Suprapubic skin (tissue), 4 donors: ENCODE results near the gene PLB1. TPM values are rescaled to one million over a fixed set of nuclear protein-coding genes. Genes with fewer than 3 reads are reported as not detected.

Source experiments
- DNase-seq, 2 donors: peaks; one replicate each; pipeline ENCODE4 v3.0.0-alpha.2; 2019; ENCODE audit warnings: low spot score in 2 of 2
- H3K27ac ChIP-seq: fragments of 200-600 bp; sonication (generic); one replicate; pipeline ENCODE4 v1.5.1; 2019
- H3K27me3 ChIP-seq: fragments of 200-600 bp; sonication (generic); one replicate; pipeline ENCODE4 v1.5.1; 2019
- H3K36me3 ChIP-seq: fragments of 200-600 bp; sonication (generic); one replicate; pipeline ENCODE4 v1.5.1; 2019
- H3K4me1 ChIP-seq: fragments of 200-600 bp; sonication (generic); one replicate; pipeline ENCODE4 v1.5.1; 2019
- H3K4me3 ChIP-seq: fragments of 200-600 bp; sonication (generic); one replicate; pipeline ENCODE4 v1.5.1; 2019; ENCODE audit warnings: mild to moderate bottlenecking
- H3K9me3 ChIP-seq: fragments of 200-600 bp; sonication (generic); one replicate; pipeline ENCODE4 v1.5.1; 2019
- EP300 ChIP-seq: sonication (generic); formaldehyde crosslinking; IDR thresholded peaks from one replicate; pipeline ENCODE4 v1.6.1; 2017; ENCODE audit warnings: antibody characterized with exemption
- POLR2A ChIP-seq, 2 donors: fragments of 450-650 bp; IDR thresholded peaks; one replicate each; pipeline ENCODE4 v1.6.1; 2017; ENCODE audit warnings: antibody characterized with exemption in 2 of 2, mild to moderate bottlenecking in 2 of 2, moderate library complexity in 2 of 2
- POLR2AphosphoS5 ChIP-seq, 3 donors: sonication (generic); formaldehyde crosslinking; IDR thresholded peaks; one replicate each; pipeline ENCODE4 v1.6.1; 2017; ENCODE audit warnings: antibody characterized with exemption in 3 of 3
- WGBS: methylation state at CpG from one replicate; pipeline ENCODE4 v1.1.5; 2018; 5-methylcytosine and 5-hydroxymethylcytosine counted together
- total RNA-seq, 4 donors: library from RNA; depleted of rRNA; stranded (reverse); fragments of >200 nt; gene quantifications; one replicate each; pipeline ENCODE4 v1.1.0, GENCODE V29; 2016
- TF ChIP-seq, protein P1 (sequence below), 2 donors: fragments of 200-600 bp in 1 of 2; fragments of 450-650 bp in 1 of 2; sonication (generic) in 1 of 2; IDR thresholded peaks; one replicate each; pipeline ENCODE4 v1.5.1; 2016 to 2019; ENCODE audit warnings: antibody characterized with exemption in 2 of 2, mild to moderate bottlenecking in 1 of 2, moderate library complexity in 1 of 2

Gene PLB1
- total RNA-seq, 4 donors from 2014 or later, result 3.9 to 21.6 (median 9.1) TPM

DNA sequence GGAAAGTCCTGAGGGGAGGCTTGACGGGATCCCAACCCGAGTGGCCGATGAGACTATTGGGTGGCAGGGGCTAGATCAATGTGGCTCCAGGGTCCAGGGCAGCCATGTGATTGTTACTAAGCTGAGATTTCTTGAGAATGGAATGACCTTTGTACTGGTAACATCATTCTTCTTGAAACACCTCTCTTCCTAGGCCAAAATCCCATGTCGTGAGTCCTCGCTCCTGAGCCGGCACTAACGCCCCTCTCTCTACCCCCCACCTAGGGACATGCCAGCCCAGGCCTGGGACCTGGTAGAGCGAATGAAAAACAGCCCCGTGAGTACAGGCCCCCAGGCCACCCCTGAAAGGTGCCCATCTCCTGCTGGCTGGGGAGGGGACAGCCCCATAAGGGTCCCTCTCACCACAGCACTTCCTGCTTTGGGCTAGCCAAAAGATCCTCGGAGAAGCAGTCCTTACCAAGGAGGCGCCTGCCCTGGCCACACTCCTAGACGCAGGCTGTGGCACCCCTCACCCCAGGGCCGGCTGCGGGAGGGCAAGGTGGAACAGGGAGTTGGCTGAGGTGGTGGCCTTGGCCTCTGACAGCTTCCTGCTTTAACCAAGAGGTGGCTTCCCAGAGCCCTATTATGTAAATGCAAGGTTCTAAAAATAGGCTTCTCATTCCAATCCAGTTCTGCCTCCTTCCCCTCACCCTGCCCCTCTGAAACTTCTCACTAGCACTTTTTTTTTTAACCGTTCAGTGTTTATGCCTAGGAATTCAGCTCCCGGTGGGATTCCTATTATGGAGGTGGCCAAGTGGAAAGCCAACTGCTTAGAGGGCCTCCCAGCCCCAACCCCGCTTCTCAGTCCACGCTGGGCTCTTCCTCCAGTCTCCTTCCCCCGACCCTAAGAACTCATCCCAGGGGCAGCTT lies 129.2 kb downstream of the PLB1 start:
- no peaks in the 10 kb centered on the region for H3K36me3 ChIP-seq
- peak overlapping the region; percentile 92 for H3K27ac ChIP-seq
- DNase-seq, result peak in 1 of 2 donors; percentile 86
- peaks cover 54% of the 10 kb centered on the region for H3K4me1 ChIP-seq
- H3K9me3 ChIP-seq, result no peaks in the 10 kb centered on the region
- WGBS, result 55% methylated on average over 19 of the region's 19 CpGs
- TF ChIP-seq POLR2AphosphoS5 (IDR thresholded peaks at IDR 0.05), result peak in 1 of 3 donors; percentile 32
- peak; percentile 56 for TF ChIP-seq EP300
- TF ChIP-seq, protein P1, sequence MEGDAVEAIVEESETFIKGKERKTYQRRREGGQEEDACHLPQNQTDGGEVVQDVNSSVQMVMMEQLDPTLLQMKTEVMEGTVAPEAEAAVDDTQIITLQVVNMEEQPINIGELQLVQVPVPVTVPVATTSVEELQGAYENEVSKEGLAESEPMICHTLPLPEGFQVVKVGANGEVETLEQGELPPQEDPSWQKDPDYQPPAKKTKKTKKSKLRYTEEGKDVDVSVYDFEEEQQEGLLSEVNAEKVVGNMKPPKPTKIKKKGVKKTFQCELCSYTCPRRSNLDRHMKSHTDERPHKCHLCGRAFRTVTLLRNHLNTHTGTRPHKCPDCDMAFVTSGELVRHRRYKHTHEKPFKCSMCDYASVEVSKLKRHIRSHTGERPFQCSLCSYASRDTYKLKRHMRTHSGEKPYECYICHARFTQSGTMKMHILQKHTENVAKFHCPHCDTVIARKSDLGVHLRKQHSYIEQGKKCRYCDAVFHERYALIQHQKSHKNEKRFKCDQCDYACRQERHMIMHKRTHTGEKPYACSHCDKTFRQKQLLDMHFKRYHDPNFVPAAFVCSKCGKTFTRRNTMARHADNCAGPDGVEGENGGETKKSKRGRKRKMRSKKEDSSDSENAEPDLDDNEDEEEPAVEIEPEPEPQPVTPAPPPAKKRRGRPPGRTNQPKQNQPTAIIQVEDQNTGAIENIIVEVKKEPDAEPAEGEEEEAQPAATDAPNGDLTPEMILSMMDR (IDR thresholded peaks at IDR 0.05), result no peak
- no peak for TF ChIP-seq POLR2A (IDR thresholded peaks at IDR 0.05)
- no peak overlapping the region for H3K4me3 ChIP-seq
- H3K27me3 ChIP-seq, result no peaks in the 10 kb centered on the region

DNA sequence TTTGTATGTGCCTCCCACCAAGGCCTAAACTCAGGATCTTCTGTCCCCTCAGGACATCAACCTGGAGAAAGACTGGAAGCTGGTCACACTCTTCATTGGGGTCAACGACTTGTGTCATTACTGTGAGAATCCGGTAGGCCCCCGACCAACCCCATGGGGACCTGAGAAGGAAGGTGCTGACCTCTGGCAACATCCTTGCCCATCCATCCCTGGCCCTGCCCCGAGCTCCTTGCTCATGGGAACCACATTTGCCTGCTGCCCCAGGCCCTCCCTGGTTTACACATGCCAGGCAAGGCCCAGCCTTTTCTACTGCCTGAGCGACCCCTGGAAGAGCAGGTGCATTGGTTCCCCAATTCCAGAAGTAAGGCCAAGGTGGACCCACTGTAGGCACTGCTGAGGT lies 130.5 kb downstream of the PLB1 start:
- Histone ChIP-seq H3K9me3 (no peaks in the 10 kb centered on the region), H3K27ac (peak overlapping the region; percentile 92)

DNA sequence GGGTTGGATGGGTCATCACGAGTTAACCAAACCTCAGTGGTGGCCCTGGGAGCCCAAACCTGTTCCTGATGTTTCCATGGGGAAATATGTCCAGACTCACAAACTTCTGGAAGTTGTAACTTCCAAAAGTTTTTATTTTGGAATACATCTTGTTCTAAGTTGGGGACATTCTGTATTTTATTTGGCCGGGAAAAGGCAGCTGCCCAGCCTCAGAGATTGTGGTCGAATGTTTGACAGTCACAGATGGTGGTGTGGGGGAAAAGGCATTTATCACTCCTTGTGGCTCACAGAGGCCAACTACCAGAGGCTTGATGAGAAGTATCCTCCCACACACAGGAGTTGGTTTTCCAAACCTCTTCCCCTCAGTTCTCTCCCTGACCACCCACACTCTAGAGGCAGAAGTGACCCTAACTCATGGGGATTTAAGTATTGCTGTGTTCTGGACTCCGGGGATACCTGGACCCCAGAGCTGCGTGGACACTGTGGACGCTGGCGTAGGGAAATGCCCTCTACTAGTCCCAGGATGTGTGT lies 131.1 kb downstream of the PLB1 start:
- Histone ChIP-seq H3K27me3 (no peaks in the 10 kb centered on the region), H3K27ac (peak overlapping the region; percentile 92), H3K9me3 (no peaks in the 10 kb centered on the region), H3K36me3 (no peaks in the 10 kb centered on the region), H3K4me3 (no peak overlapping the region), H3K4me1 (peaks cover 36% of the 10 kb centered on the region)
- 84% methylated on average over 7 of the region's 7 CpGs for WGBS
- DNase-seq, result no peak
- TF ChIP-seq POLR2A (IDR thresholded peaks at IDR 0.05), result no peak
- peak; percentile 95 for TF ChIP-seq EP300

More for the DNA sequence above, 130.5 kb downstream of the PLB1 start:
- H3K36me3 ChIP-seq, result no peaks in the 10 kb centered on the region
- H3K4me3 ChIP-seq, result no peak overlapping the region
- DNase-seq, result no peak
- WGBS, result 76% methylated on average over 2 of the region's 5 CpGs
- no peaks in the 10 kb centered on the region for H3K27me3 ChIP-seq
- no peak for TF ChIP-seq POLR2A (IDR thresholded peaks at IDR 0.05)
- no peak for TF ChIP-seq EP300
- TF ChIP-seq, protein P1 (IDR thresholded peaks at IDR 0.05), result no peak
- TF ChIP-seq POLR2AphosphoS5 (IDR thresholded peaks at IDR 0.05), result no peak
- peaks cover 41% of the 10 kb centered on the region for H3K4me1 ChIP-seq

DNA sequence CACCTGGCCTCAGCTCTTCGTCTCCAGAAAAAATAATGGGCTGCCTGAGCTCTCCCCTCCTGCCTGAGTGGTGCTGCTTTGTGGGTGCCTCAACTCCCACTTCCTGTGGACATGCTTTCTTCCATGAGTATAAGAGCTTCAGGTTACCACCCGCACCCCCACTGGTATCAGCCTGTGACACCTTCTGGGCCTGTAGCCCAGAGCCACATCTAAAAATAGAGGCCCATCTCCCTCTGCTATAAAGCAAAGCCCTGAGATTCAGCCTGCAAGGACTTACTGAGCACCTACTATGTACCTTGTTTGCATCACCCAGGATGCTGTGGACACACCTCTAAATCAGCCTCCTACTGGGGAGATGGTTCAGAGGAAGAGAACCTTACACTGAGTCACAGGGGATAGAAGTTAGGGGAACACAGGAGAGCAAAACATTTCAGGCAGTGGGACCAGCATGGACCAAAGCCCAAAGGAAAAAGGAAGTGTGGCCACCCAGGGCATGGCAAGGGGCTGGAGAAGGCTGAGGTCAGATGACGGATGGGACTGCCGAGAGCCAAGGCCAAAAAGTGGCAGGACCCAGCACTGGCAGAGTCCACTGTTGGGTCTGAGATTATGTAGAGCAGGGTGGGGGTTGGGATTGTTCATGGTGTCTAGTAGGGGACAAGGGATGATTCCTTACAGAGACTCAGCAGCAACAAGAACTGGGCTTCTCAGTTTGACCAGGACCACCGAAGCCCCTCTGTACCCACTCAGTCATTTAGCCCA lies 132.0 kb downstream of the PLB1 start:
- H3K27ac ChIP-seq, result peak overlapping the region; percentile 81
- H3K36me3 ChIP-seq, result no peaks in the 10 kb centered on the region
- H3K27me3 ChIP-seq, result no peaks in the 10 kb centered on the region
- WGBS, result 98% methylated on average over 4 of the region's 5 CpGs
- H3K4me3 ChIP-seq, result no peak overlapping the region
- no peaks in the 10 kb centered on the region for H3K9me3 ChIP-seq
- no peak for DNase-seq
- peaks cover 32% of the 10 kb centered on the region for H3K4me1 ChIP-seq
- TF ChIP-seq, protein P1 (IDR thresholded peaks at IDR 0.05), result no peak
- TF ChIP-seq EP300, result no peak
- no peak for TF ChIP-seq POLR2A (IDR thresholded peaks at IDR 0.05)
- TF ChIP-seq POLR2AphosphoS5 (IDR thresholded peaks at IDR 0.05), result no peak

DNA sequence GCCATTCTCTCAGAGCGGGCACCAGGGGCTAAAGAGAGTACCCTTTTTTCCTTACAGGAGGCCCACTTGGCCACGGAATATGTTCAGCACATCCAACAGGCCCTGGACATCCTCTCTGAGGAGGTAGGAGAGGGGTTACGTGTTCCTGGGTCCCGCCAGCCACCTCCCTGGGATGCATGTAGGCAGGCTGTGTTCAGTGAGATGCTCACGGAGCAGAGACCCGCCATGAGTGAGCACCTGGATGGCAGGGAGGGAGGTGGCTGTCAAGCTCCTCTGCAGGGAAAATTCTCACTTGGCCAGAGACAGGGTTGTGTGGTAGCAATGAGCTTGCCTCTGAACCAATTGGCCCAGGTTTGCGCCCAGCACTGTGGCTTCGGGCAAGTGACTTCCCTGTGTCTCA lies 132.6 kb downstream of the PLB1 start:
- no peak for TF ChIP-seq EP300
- TF ChIP-seq, protein P1 (IDR thresholded peaks at IDR 0.05), result no peak
- no peak for TF ChIP-seq POLR2AphosphoS5 (IDR thresholded peaks at IDR 0.05)
- TF ChIP-seq POLR2A (IDR thresholded peaks at IDR 0.05), result no peak
- Histone ChIP-seq H3K27ac (no peak overlapping the region), H3K9me3 (no peaks in the 10 kb centered on the region), H3K27me3 (no peaks in the 10 kb centered on the region), H3K4me3 (no peak overlapping the region), H3K4me1 (peaks cover 32% of the 10 kb centered on the region), H3K36me3 (no peaks in the 10 kb centered on the region)
- no peak for DNase-seq
- WGBS, result 94% methylated on average over 7 of the region's 8 CpGs
